ENCODE measurements around the gene RASA4.
"Not testable (repeated sequence)": the region's sequence is repeated elsewhere in the genome, so short reads cannot be mapped to it uniquely, and the experiment has no call there.

RASA4 gene

GRCh38 chr7:102630622-102631021, 14.1 kb upstream of the RASA4 start:
- not testable (repeated sequence) for H3K27ac ChIP-seq (ENCODE audit: insufficient read depth, low read length, poor library complexity, severe bottlenecking); H3K36me3 ChIP-seq (ENCODE audit: control insufficient read depth, insufficient read depth, low read length); H3K4me1 ChIP-seq (ENCODE audit: control insufficient read depth, insufficient read depth, low read length, poor library complexity, severe bottlenecking); H3K4me3 ChIP-seq (ENCODE audit: insufficient read depth, low read depth, low read length, poor library complexity, severe bottlenecking); H3K27me3 ChIP-seq (replicated peaks; ENCODE audit: control insufficient read depth, insufficient read depth, low read length, poor library complexity, severe bottlenecking); DNase-seq; H3K9me3 ChIP-seq (ENCODE audit: control insufficient read depth, low read length)

- H3K27me3 ChIP-seq (replicated peaks; ENCODE audit: control insufficient read depth, insufficient read depth, low read length, poor library complexity, severe bottlenecking); H3K4me1 ChIP-seq (ENCODE audit: control insufficient read depth, insufficient read depth, low read length, poor library complexity, severe bottlenecking); H3K9me3 ChIP-seq (ENCODE audit: control insufficient read depth, low read length): not testable (repeated sequence)
Observed at GRCh38 chr7:102627271-102627904, 10.8 kb upstream of the RASA4 start.

GRCh38 chr7:102618122-102618521, 1.6 kb upstream of the RASA4 start:
- H3K9me3 ChIP-seq (ENCODE audit: control insufficient read depth, low read length); DNase-seq; H3K27ac ChIP-seq (ENCODE audit: insufficient read depth, low read length, poor library complexity, severe bottlenecking); H3K27me3 ChIP-seq (replicated peaks; ENCODE audit: control insufficient read depth, insufficient read depth, low read length, poor library complexity, severe bottlenecking); H3K36me3 ChIP-seq (ENCODE audit: control insufficient read depth, insufficient read depth, low read length); H3K4me3 ChIP-seq (ENCODE audit: insufficient read depth, low read depth, low read length, poor library complexity, severe bottlenecking); H3K4me1 ChIP-seq (ENCODE audit: control insufficient read depth, insufficient read depth, low read length, poor library complexity, severe bottlenecking): not testable (repeated sequence)

More at GRCh38 chr7:102627271-102627904, 10.8 kb upstream of the RASA4 start:
- not testable (repeated sequence) for H3K4me3 ChIP-seq (ENCODE audit: insufficient read depth, low read depth, low read length, poor library complexity, severe bottlenecking); H3K36me3 ChIP-seq (ENCODE audit: control insufficient read depth, insufficient read depth, low read length); DNase-seq; H3K27ac ChIP-seq (ENCODE audit: insufficient read depth, low read length, poor library complexity, severe bottlenecking)

GRCh38 chr7:102615930-102616329, 626 bp downstream of the RASA4 start:
- not testable (repeated sequence) for H3K36me3 ChIP-seq (ENCODE audit: control insufficient read depth, insufficient read depth, low read length); H3K9me3 ChIP-seq (ENCODE audit: control insufficient read depth, low read length); H3K27me3 ChIP-seq (replicated peaks; ENCODE audit: control insufficient read depth, insufficient read depth, low read length, poor library complexity, severe bottlenecking); H3K27ac ChIP-seq (ENCODE audit: insufficient read depth, low read length, poor library complexity, severe bottlenecking); DNase-seq; H3K4me1 ChIP-seq (ENCODE audit: control insufficient read depth, insufficient read depth, low read length, poor library complexity, severe bottlenecking); H3K4me3 ChIP-seq (ENCODE audit: insufficient read depth, low read depth, low read length, poor library complexity, severe bottlenecking)

GRCh38 chr7:102614873-102615272, 1.7 kb downstream of the RASA4 start:
- not testable (repeated sequence) for H3K9me3 ChIP-seq (ENCODE audit: control insufficient read depth, low read length); H3K27ac ChIP-seq (ENCODE audit: insufficient read depth, low read length, poor library complexity, severe bottlenecking); H3K36me3 ChIP-seq (ENCODE audit: control insufficient read depth, insufficient read depth, low read length); H3K27me3 ChIP-seq (replicated peaks; ENCODE audit: control insufficient read depth, insufficient read depth, low read length, poor library complexity, severe bottlenecking); H3K4me1 ChIP-seq (ENCODE audit: control insufficient read depth, insufficient read depth, low read length, poor library complexity, severe bottlenecking); DNase-seq; H3K4me3 ChIP-seq (ENCODE audit: insufficient read depth, low read depth, low read length, poor library complexity, severe bottlenecking)

GRCh38 chr7:102614346-102614697, 2.2 kb downstream of the RASA4 start:
- not testable (repeated sequence) for H3K4me1 ChIP-seq (ENCODE audit: control insufficient read depth, insufficient read depth, low read length, poor library complexity, severe bottlenecking); H3K9me3 ChIP-seq (ENCODE audit: control insufficient read depth, low read length); H3K36me3 ChIP-seq (ENCODE audit: control insufficient read depth, insufficient read depth, low read length); H3K4me3 ChIP-seq (ENCODE audit: insufficient read depth, low read depth, low read length, poor library complexity, severe bottlenecking); H3K27me3 ChIP-seq (replicated peaks; ENCODE audit: control insufficient read depth, insufficient read depth, low read length, poor library complexity, severe bottlenecking); H3K27ac ChIP-seq (ENCODE audit: insufficient read depth, low read length, poor library complexity, severe bottlenecking); DNase-seq

GRCh38 chr7:102613575-102614345, 2.8 kb downstream of the RASA4 start:
- not testable (repeated sequence) for H3K27ac ChIP-seq (ENCODE audit: insufficient read depth, low read length, poor library complexity, severe bottlenecking); H3K9me3 ChIP-seq (ENCODE audit: control insufficient read depth, low read length); DNase-seq

GRCh38 chr7:102611675-102612325, 4.8 kb downstream of the RASA4 start:
- H3K4me3 ChIP-seq (ENCODE audit: insufficient read depth, low read depth, low read length, poor library complexity, severe bottlenecking); H3K4me1 ChIP-seq (ENCODE audit: control insufficient read depth, insufficient read depth, low read length, poor library complexity, severe bottlenecking); H3K9me3 ChIP-seq (ENCODE audit: control insufficient read depth, low read length); H3K27me3 ChIP-seq (replicated peaks; ENCODE audit: control insufficient read depth, insufficient read depth, low read length, poor library complexity, severe bottlenecking); H3K36me3 ChIP-seq (ENCODE audit: control insufficient read depth, insufficient read depth, low read length); H3K27ac ChIP-seq (ENCODE audit: insufficient read depth, low read length, poor library complexity, severe bottlenecking); DNase-seq: not testable (repeated sequence)

More at GRCh38 chr7:102613575-102614345, 2.8 kb downstream of the RASA4 start:
- H3K36me3 ChIP-seq (ENCODE audit: control insufficient read depth, insufficient read depth, low read length); H3K4me1 ChIP-seq (ENCODE audit: control insufficient read depth, insufficient read depth, low read length, poor library complexity, severe bottlenecking); H3K4me3 ChIP-seq (ENCODE audit: insufficient read depth, low read depth, low read length, poor library complexity, severe bottlenecking); H3K27me3 ChIP-seq (replicated peaks; ENCODE audit: control insufficient read depth, insufficient read depth, low read length, poor library complexity, severe bottlenecking): not testable (repeated sequence)

GRCh38 chr7:102611013-102611674, 5.4 kb downstream of the RASA4 start:
- not testable (repeated sequence) for H3K4me3 ChIP-seq (ENCODE audit: insufficient read depth, low read depth, low read length, poor library complexity, severe bottlenecking); DNase-seq; H3K36me3 ChIP-seq (ENCODE audit: control insufficient read depth, insufficient read depth, low read length); H3K4me1 ChIP-seq (ENCODE audit: control insufficient read depth, insufficient read depth, low read length, poor library complexity, severe bottlenecking); H3K9me3 ChIP-seq (ENCODE audit: control insufficient read depth, low read length); H3K27me3 ChIP-seq (replicated peaks; ENCODE audit: control insufficient read depth, insufficient read depth, low read length, poor library complexity, severe bottlenecking); H3K27ac ChIP-seq (ENCODE audit: insufficient read depth, low read length, poor library complexity, severe bottlenecking)

GRCh38 chr7:102610441-102610840, 6.1 kb downstream of the RASA4 start:
- DNase-seq: not testable (repeated sequence)

More at GRCh38 chr7:102610441-102610840, 6.1 kb downstream of the RASA4 start:
- H3K9me3 ChIP-seq (ENCODE audit: control insufficient read depth, low read length); H3K4me1 ChIP-seq (ENCODE audit: control insufficient read depth, insufficient read depth, low read length, poor library complexity, severe bottlenecking); H3K36me3 ChIP-seq (ENCODE audit: control insufficient read depth, insufficient read depth, low read length); H3K27ac ChIP-seq (ENCODE audit: insufficient read depth, low read length, poor library complexity, severe bottlenecking); H3K4me3 ChIP-seq (ENCODE audit: insufficient read depth, low read depth, low read length, poor library complexity, severe bottlenecking); H3K27me3 ChIP-seq (replicated peaks; ENCODE audit: control insufficient read depth, insufficient read depth, low read length, poor library complexity, severe bottlenecking): not testable (repeated sequence)

Measured in effector memory CD4-positive, alpha-beta T cell (primary cell).